GM18526 (cell line): ENCODE results near the gene KLHL17.

Experiments used
- POLR2A ChIP-seq: IDR thresholded peaks from 3 replicates; pipeline ENCODE4 v1.6.1; 2011; ENCODE audit not compliant: insufficient read length; ENCODE audit errors: extremely low read depth

KLHL17 gene

DNA sequence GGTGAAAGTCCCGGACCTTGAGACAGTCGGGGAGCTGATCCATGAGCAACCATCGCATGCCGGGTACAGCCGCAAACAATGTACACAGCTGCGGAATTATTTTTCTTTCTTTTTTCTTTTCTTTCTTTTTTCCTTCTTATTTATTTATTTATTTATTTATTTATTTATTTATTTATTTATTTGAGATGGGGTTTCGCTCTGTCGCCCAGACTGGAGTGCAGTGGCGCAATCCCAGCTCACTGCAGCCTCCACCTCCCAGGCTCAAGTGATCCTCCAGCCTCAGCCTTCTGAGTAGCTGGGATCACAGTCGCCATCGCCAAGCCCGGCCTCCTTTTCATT, 24.1 kb downstream of the KLHL17 start:
- no peak for TF ChIP-seq POLR2A

DNA sequence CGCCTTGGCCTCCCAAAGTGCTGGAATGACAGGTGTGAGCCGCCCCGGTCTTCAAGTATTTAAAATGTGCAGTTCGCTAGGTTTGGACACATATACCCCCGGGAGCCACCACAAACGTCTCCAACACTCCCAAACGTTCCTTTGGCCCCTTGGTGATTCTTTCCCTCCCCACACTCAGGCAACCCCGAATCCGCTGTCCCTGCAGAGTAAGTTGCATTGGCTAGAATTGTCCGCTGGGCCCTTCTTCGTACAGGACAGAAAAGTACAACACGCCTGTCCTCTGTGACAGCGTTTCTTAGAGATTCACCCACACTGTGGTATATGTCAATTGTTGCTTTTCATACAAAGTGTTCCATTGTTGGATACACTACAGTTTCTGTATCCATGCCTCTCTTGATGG, 24.7 kb downstream of the KLHL17 start:
- no peak for TF ChIP-seq POLR2A

DNA sequence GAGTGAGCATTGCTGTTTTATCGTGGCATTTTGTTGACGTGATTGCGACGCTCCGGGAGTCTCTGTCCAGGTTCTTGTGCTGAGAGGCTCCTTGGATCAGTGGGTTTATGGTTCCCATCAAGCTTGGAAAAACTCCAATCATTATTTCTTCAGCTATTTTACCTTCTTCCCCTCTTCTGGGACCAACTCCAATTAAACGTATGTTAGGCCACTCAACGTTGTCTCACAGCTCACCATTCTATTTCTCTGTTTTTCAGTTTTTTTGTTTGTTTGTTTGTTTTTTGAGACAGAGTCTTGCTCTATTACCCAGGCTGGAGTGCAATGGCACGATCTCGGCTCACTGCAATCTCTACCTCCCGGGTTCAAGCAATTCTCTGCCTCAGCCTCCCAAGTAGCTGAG, 31.5 kb downstream of the KLHL17 start:
- TF ChIP-seq POLR2A, result no peak

GRCh38 chr1:992362-992761, 32.0 kb downstream of the KLHL17 start:
- no peak for TF ChIP-seq POLR2A

- TF ChIP-seq POLR2A, result no peak
Measured at GRCh38 chr1:993379-993995, 33.1 kb downstream of the KLHL17 start.

- TF ChIP-seq POLR2A, result no peak
Measured at GRCh38 chr1:995665-996633, 35.6 kb downstream of the KLHL17 start.

DNA sequence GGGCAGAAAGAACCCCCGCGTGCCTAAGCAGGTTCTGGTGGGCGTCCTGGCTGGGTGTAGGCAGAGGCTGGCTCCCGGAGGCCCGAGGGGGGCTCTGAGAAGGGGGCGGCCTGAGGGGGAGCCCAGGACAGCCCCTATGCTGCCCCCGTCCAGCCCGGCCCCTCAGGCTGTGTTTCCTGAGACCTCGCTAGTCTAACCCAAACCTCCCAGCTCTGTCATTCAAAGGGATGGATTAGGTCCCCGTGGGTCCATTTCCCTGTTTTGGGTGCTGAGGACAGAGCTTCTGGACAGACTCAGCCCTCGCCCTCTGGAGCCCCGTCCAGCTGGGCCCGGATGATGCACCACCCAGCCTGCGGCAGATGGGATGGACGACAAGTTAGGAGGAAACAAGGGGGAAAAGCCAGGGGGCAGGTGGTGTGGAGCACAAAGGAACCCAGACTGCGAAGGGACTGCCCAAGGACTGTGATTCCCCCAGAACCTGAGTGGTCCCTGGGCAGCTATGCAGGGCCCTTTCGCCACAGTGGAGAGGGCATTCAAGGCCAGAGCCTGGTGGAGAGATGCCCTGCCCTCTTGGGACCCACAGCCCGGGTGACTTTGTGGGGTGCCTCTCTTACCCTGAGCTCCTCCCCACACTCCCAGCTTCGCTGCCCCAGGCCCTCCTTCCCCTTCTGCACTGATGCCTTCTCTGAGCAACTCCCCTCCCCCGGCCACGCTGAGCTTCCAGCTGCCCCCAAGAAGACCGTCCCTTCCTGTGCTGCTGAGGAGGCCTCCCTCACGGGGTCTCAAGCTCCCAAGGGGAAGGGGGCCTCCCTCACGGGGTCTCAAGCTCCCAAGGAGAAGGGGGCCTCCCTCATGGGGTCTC, 36.7 kb downstream of the KLHL17 start:
- TF ChIP-seq POLR2A, result no peak

DNA sequence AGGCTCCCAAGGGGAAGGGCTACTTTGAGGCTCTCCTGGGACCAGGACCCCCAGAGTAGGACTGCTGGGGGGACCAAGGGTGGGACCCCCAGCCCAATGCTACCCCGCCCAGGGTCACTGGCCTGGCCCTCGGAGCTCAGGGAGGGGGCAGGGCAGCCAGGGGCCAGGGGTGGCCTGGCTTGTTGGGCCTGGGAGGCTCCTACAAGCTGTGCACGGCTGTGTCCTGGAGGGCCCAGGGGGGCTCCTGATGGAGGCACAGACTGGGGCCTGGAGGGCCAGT, 37.3 kb downstream of the KLHL17 start:
- TF ChIP-seq POLR2A, result no peak

DNA sequence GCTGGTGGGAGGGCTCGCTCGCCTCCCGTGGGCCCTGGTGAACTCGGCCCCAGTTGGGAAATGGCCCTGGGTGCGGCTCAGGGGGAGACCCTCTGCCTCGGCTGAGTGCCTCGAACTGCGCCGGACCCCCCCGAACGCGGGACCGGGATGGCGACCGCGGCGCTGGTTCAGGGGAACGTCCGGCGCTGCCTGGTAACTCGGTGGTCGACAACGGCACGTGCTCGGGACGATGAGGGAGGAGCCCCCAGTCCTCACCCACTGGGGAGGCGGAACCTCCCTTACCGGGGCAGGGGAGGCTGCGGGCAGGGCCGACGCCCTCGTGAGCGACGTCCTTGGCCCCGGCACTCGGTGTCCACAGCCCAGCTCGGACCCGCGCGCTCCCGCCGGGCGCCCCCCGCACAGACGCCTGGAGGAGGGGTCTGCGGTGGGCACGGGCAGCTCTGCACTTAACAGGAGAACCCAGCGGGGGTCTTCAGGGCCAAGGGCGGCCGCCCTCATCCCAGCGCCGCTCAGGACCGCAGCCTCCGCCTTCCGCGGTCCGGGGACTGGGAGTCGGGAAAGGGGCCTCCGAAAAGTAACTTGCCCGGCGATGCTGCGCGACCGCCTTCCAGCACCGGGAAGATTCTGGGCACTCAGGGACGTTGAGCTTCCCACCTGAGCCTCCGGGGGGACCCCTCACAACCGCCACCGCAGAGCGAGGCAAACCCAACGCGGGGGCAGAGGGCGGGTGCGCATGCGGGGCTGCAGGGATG, 37.8 kb downstream of the KLHL17 start:
- TF ChIP-seq POLR2A, result no peak

DNA sequence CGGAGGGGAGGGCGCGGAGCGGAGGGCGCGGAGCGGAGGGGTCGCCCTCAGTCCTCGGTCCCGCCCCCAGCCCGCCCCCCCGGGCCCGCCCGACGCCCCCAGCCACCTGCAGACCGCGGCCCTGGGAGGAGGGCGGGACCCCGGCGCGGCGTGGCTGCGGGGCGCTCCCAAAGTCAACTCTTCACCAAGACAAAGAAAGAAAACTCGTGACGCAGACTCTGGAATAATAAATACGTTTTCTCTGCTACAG, 38.3 kb downstream of the KLHL17 start:
- no peak for TF ChIP-seq POLR2A

GRCh38 chr1:998995-999724, 38.8 kb downstream of the KLHL17 start:
- no peak for TF ChIP-seq POLR2A

DNA sequence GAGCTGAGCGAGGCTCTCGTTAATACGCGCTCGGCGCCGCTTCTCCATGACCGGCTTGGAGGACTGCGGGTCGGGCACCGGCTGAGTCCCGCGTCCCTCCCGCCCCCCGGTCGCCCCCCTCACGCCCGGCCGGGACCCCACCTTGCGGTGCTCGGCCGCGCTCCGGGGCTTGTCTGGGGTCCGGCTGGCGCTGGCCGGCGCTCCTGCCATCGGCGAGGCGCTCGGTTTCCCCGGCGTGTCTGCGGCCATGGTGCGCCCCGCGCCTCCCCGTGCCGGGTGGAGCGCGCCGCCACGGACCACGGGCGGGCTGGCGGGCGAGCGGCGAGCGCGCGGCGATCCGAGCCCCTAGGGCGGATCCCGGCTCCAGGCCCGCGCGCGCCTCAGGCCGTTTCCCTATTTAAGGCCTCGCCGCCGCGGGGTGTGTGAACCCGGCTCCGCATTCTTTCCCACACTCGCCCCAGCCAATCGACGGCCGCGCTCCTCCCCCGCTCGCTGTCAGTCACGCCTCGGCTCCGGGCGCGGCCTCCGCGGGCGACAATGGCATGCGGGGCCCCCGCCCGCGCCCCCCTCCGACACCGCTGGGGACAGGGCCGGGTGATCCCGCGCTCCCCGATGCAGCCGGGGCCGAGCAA, 39.5 kb downstream of the KLHL17 start, which contains the start of gene HES4:
Gene HES4, minus strand, starts transcription at position 373 of the 632 bp plus-strand sequence. Its CDS starts 124 bp downstream, at position 249.
- TF ChIP-seq POLR2A, result peak; percentile 33

GRCh38 chr1:1000357-1001056, 40.1 kb downstream of the KLHL17 start:
- no peak for TF ChIP-seq POLR2A
